Trophoblast cell (in vitro differentiated cells and primary cell): ENCODE results near the gene DIS3L2.
"Not testable (repeated sequence)": the region's sequence is repeated elsewhere in the genome, so short reads cannot be mapped to it uniquely, and the experiment has no call there.

Experiments used
- DNase-seq, 2 donors: peaks; one replicate each; pipeline ENCODE4 v3.0.0-alpha.2; 2016
- H2AFZ ChIP-seq: 2 replicates; pipeline ENCODE4 v1.6.1; 2013; ENCODE audit warnings: low read length, moderate library complexity, mild to moderate bottlenecking; ENCODE audit not compliant: insufficient read depth, poor library complexity
- H2AK5ac ChIP-seq: 2 replicates; pipeline ENCODE4 v1.6.1; 2013; ENCODE audit warnings: mild to moderate bottlenecking, low read length
- H2BK120ac ChIP-seq: 2 replicates; pipeline ENCODE4 v1.6.1; 2013; ENCODE audit warnings: low read length, mild to moderate bottlenecking, moderate library complexity; ENCODE audit not compliant: insufficient read depth, poor library complexity
- H2BK12ac ChIP-seq: 2 replicates; pipeline ENCODE4 v1.6.1; 2013; ENCODE audit warnings: mild to moderate bottlenecking, low read length, moderate library complexity
- H2BK5ac ChIP-seq: 2 replicates; pipeline ENCODE4 v1.6.1; 2013; ENCODE audit warnings: low read length, low read depth, moderate library complexity, mild to moderate bottlenecking; ENCODE audit not compliant: poor library complexity
- H3K14ac ChIP-seq: 2 replicates; pipeline ENCODE4 v1.6.1; 2013; ENCODE audit warnings: mild to moderate bottlenecking, low read length
- H3K18ac ChIP-seq: 2 replicates; pipeline ENCODE4 v1.6.1; 2013; ENCODE audit warnings: mild to moderate bottlenecking, low read length
- H3K23ac ChIP-seq: 2 replicates; pipeline ENCODE4 v1.6.1; 2013; ENCODE audit warnings: low read length
- H3K27ac ChIP-seq: 2 replicates; pipeline ENCODE4 v1.5.1; 2013; ENCODE audit warnings: low read depth, mild to moderate bottlenecking, inconsistent platforms, low read length, moderate library complexity
- H3K27me3 ChIP-seq: 2 replicates; pipeline ENCODE4 v1.6.1; 2013; ENCODE audit warnings: inconsistent platforms, mild to moderate bottlenecking, low read length, moderate library complexity; ENCODE audit not compliant: insufficient read depth
- H3K36me3 ChIP-seq, 2 experiments: 1 replicate in 1 of 2; 2 replicates in 1 of 2; pipeline ENCODE4 v1.6.1; 2013; ENCODE audit warnings: low read length in 2 of 2, mild to moderate bottlenecking in 2 of 2, moderate library complexity in 1 of 2; ENCODE audit not compliant: insufficient read depth in 2 of 2, control insufficient read depth in 1 of 2
- H3K4ac ChIP-seq: 2 replicates; pipeline ENCODE4 v1.6.1; 2013; ENCODE audit warnings: low read depth, mild to moderate bottlenecking, low read length, moderate library complexity
- H3K4me1 ChIP-seq, 2 experiments: 1 replicate in 1 of 2; 2 replicates in 1 of 2; pipeline ENCODE4 v1.6.1; 2013; ENCODE audit warnings: low read length in 2 of 2, mild to moderate bottlenecking in 2 of 2, moderate library complexity in 1 of 2; ENCODE audit not compliant: insufficient read depth in 2 of 2, control insufficient read depth in 1 of 2
- H3K4me2 ChIP-seq: 2 replicates; pipeline ENCODE4 v1.6.1; 2013; ENCODE audit warnings: inconsistent platforms, mild to moderate bottlenecking, low read length, moderate library complexity
- H3K4me3 ChIP-seq: 2 replicates; pipeline ENCODE4 v1.5.1; 2013; ENCODE audit warnings: mild to moderate bottlenecking, low read depth, low read length, inconsistent platforms
- H3K79me1 ChIP-seq: one replicate; pipeline ENCODE4 v1.6.1; 2013; ENCODE audit warnings: low read length
- H3K79me2 ChIP-seq: 2 replicates; pipeline ENCODE4 v1.6.1; 2013; ENCODE audit warnings: low read length, mild to moderate bottlenecking; ENCODE audit not compliant: control insufficient read depth, insufficient read depth, poor library complexity
- H3K9ac ChIP-seq: 2 replicates; pipeline ENCODE4 v1.6.1; 2013; ENCODE audit warnings: mild to moderate bottlenecking, low read length
- H3K9me3 ChIP-seq: 2 replicates; pipeline ENCODE4 v1.6.1; 2013; ENCODE audit warnings: low read depth, mild to moderate bottlenecking, control low read depth, inconsistent platforms, low read length; ENCODE audit not compliant: insufficient read depth
- H4K12ac ChIP-seq: 2 replicates; pipeline ENCODE4 v1.6.1; 2013; ENCODE audit warnings: low read depth, mild to moderate bottlenecking, low read length, moderate library complexity
- H4K8ac ChIP-seq: 2 replicates; pipeline ENCODE4 v1.6.1; 2013; ENCODE audit warnings: low read depth, mild to moderate bottlenecking, low read length, moderate library complexity
- H4K91ac ChIP-seq: one replicate; pipeline ENCODE4 v1.6.1; 2013; ENCODE audit warnings: low read depth, mild to moderate bottlenecking, low read length, moderate library complexity
- WGBS: extraction: QIAGEN DNeasy Blood & Tissue Kit; methylation state at CpG from one replicate; pipeline ENCODE4 v1.1.7; 2013; ENCODE audit warnings: missing lambda C conversion rate; ENCODE audit not compliant: insufficient read length, insufficient coverage; ENCODE audit errors: extremely low coverage; 5-methylcytosine and 5-hydroxymethylcytosine counted together

Gene DIS3L2

DNA sequence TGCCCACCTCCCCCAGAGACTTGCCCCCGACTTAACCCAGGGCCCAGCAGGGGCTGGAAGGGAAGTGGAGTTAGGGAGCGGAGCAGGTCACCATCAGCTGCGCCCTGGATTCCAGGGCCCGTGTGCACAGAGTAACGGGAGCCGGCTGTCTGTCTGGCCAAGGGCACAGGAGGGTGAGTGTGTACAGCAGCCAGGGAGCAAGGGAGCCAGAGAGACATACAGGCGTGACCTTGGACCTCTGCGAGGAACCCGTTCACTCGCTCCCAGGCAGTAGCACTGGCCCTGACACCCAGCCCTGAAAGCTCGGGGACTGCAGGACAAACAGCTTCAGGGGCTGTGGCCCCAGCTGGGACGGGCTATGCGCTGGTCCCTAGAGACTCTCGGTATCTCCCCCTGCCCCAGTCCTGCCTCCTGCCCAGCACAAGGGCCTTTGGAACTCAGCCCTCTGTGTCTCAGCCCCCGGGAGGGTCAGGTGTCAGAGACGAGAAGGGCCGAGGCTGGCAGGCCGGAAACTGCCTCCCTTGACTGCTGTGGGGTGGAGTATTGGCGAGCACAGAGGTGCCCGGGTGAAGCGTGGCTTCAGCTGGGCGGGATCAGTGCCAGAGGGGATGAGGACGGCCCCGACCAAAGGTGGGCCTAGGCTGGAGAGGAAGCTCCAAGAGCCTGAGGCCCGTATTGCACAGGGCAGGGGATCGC is 370.9 kb downstream of the DIS3L2 start:
- H2AFZ ChIP-seq, H4K12ac ChIP-seq, H3K4me1 ChIP-seq, H3K23ac ChIP-seq, H3K9ac ChIP-seq, H3K14ac ChIP-seq, H3K79me2 ChIP-seq, H3K27me3 ChIP-seq, H2BK120ac ChIP-seq, H3K4me2 ChIP-seq, DNase-seq, H3K9me3 ChIP-seq, H3K4me3 ChIP-seq, H3K36me3 ChIP-seq, H3K4ac ChIP-seq, H2AK5ac ChIP-seq, H4K8ac ChIP-seq, H3K18ac ChIP-seq, H3K79me1 ChIP-seq, H3K27ac ChIP-seq, H2BK5ac ChIP-seq, H4K91ac ChIP-seq, H2BK12ac ChIP-seq: not testable (repeated sequence)
- WGBS: no CpG with 5 or more reads among the region's 26 CpGs

GRCh38 chr2:232332940-232333259 is 371.4 kb downstream of the DIS3L2 start:
- no peak for DNase-seq
- WGBS: no CpG with 5 or more reads among the region's 10 CpGs
- no peak overlapping the region for H4K91ac ChIP-seq

GRCh38 chr2:232333361-232334135 is 372.0 kb downstream of the DIS3L2 start:
- H4K91ac ChIP-seq: no peak overlapping the region
- peaks cover 2% of the 10 kb centered on the region for H3K9me3 ChIP-seq
- H2BK5ac ChIP-seq: no peak overlapping the region
- H3K23ac ChIP-seq: no peak overlapping the region
- H2AK5ac ChIP-seq: no peak overlapping the region
- no peak overlapping the region for H3K4ac ChIP-seq
- H3K4me2 ChIP-seq: no peak overlapping the region
- no peak overlapping the region for H2AFZ ChIP-seq
- H3K4me3 ChIP-seq: no peak overlapping the region
- H3K79me2 ChIP-seq: no peaks in the 10 kb centered on the region
- H2BK120ac ChIP-seq: no peak overlapping the region
- no CpG with 5 or more reads among the region's 28 CpGs for WGBS
- H4K8ac ChIP-seq: no peak overlapping the region
- H3K18ac ChIP-seq: no peak overlapping the region
- H4K12ac ChIP-seq: no peak overlapping the region
- no peak overlapping the region for H3K27ac ChIP-seq
- DNase-seq: peak in 1 of 2 donors; percentile 7
- no peaks in the 10 kb centered on the region for H3K27me3 ChIP-seq
- H3K79me1 ChIP-seq: no peaks in the 10 kb centered on the region
- no peak overlapping the region for H3K9ac ChIP-seq
- H3K14ac ChIP-seq: no peak overlapping the region
- peaks cover 5 to 10% of the 10 kb centered on the region in 2 experiments for H3K4me1 ChIP-seq
- no peak overlapping the region for H2BK12ac ChIP-seq
- H3K36me3 ChIP-seq: no peaks in the 10 kb centered on the region

More at GRCh38 chr2:232332940-232333259, 371.4 kb downstream of the DIS3L2 start:
- peaks cover 2% of the 10 kb centered on the region for H3K9me3 ChIP-seq
- no peak overlapping the region for H3K18ac ChIP-seq
- H2BK12ac ChIP-seq: no peak overlapping the region
- H3K27ac ChIP-seq: no peak overlapping the region
- no peaks in the 10 kb centered on the region for H3K79me1 ChIP-seq
- H3K4ac ChIP-seq: no peak overlapping the region
- no peak overlapping the region for H3K4me2 ChIP-seq
- H4K8ac ChIP-seq: no peak overlapping the region
- no peak overlapping the region for H3K23ac ChIP-seq
- no peak overlapping the region for H2BK5ac ChIP-seq
- no peaks in the 10 kb centered on the region for H3K27me3 ChIP-seq
- peaks cover 5 to 10% of the 10 kb centered on the region in 2 experiments for H3K4me1 ChIP-seq
- no peak overlapping the region for H2AFZ ChIP-seq
- no peak overlapping the region for H3K9ac ChIP-seq
- no peak overlapping the region for H4K12ac ChIP-seq
- no peak overlapping the region for H2AK5ac ChIP-seq
- no peak overlapping the region for H3K14ac ChIP-seq
- H3K36me3 ChIP-seq: no peaks in the 10 kb centered on the region
- H3K4me3 ChIP-seq: no peak overlapping the region
- no peak overlapping the region for H2BK120ac ChIP-seq
- H3K79me2 ChIP-seq: no peaks in the 10 kb centered on the region

DNA sequence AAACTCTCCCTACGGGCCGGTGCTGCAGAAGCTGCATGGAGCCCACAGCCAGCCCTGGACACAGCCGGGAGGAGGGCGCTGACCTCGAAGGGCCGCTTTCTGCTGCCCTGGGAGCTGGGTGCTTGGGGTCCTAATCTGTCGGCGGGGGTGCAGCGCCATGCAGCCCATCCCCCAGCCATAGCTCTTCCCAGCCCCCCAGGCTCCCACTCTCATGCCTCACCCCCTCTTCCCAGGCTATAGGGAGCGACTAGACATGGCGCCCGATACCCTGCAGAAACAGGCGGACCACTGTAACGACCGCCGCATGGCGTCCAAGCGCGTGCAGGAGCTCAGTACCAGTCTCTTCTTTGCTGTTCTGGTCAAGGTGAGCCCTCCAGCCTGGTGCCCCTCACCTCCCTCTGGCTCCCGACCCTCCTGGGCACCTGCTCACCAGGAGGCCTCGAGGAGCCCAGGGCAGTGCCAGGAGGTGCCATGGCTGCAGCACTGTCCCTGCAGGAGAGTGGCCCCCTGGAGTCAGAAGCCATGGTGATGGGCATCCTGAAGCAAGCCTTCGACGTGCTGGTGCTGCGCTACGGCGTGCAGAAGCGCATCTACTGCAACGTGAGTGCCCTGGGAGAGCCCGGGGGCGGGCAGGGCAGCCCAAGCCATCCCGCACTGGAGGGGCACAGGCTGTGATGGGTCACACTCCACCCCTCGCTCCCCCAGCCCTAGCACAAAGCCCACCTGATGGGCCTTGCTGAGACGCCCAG is 372.8 kb downstream of the DIS3L2 start:
- H3K23ac ChIP-seq, H3K79me1 ChIP-seq, H3K4ac ChIP-seq, H3K27me3 ChIP-seq, H2AFZ ChIP-seq, H2BK12ac ChIP-seq, H4K8ac ChIP-seq, H3K9me3 ChIP-seq, H2BK5ac ChIP-seq, H2BK120ac ChIP-seq, H3K27ac ChIP-seq, H3K18ac ChIP-seq, H3K9ac ChIP-seq, H4K12ac ChIP-seq, H3K4me2 ChIP-seq, H3K4me1 ChIP-seq, H3K14ac ChIP-seq, H3K79me2 ChIP-seq, H2AK5ac ChIP-seq, H3K4me3 ChIP-seq, H3K36me3 ChIP-seq, DNase-seq, H4K91ac ChIP-seq: not testable (repeated sequence)
- WGBS: no CpG with 5 or more reads among the region's 33 CpGs
